ENCODE results near the gene ANKS1A. TPM values are rescaled to one million over a fixed set of nuclear protein-coding genes. Genes with fewer than 3 reads are reported as not detected.

The ANKS1A gene
- total RNA-seq, 1 experiment from 2014 or later = 28.5 TPM

- intact Hi-C loops (cut with micrococcal nuclease; ENCODE audit: unreplicated experiment) = no loop called here
Measured at GRCh38 chr6:34947561-34947960, 58.5 kb downstream of the ANKS1A start.

DNA sequence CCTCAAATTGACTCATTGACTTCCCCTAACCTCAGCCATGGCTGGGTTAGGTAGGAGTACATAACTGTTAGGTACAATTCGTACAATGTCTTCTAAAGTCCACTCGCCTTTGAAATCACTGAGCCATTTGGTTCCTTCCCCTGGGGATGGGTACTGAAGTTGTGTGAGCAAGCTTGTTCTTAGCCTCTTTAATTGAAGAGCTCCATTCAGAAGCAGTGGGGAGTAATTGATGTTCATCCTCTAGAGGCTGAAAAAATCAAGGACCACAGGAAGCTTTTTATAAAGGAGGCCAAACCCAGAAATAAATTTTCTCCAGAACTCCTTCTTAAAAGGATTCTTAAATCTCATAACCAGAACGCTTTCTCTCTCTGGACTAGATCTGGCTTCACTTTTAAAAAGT is 60.6 kb downstream of the ANKS1A start:
- intact Hi-C loops (cut with micrococcal nuclease; ENCODE audit: unreplicated experiment) = no loop called here
- POLR2A ChIA-PET (ENCODE audit: unreplicated experiment) = interaction anchor here (0.6 kb wide), 1 partner anchor 66 kb away, joined by 3 read pairs; no protein-coding TSS in a partner anchor

More at GRCh38 chr6:34947561-34947960, 58.5 kb downstream of the ANKS1A start:
- Histone ChIP-seq H3K9me3 (ENCODE audit: insufficient read depth, low read depth) (no peaks in the 10 kb centered on the region), H3K27ac (no peak overlapping the region), H2AFZ (no peak overlapping the region), H3K4me3 (no peak overlapping the region), H3K79me2 (ENCODE audit: low read depth) (peaks cover 31% of the 10 kb centered on the region), H3K9me2 (ENCODE audit: insufficient read depth) (no peaks in the 10 kb centered on the region), H3K4me1 (replicated peaks; ENCODE audit: insufficient read depth) (peaks cover under 1% of the 10 kb centered on the region; the same call in 1 of the 2 replicates), H3K36me3 (ENCODE audit: low read depth) (no peaks in the 10 kb centered on the region), H3K27me3 (ENCODE audit: insufficient read depth, low read depth) (no peaks in the 10 kb centered on the region), H3K4me2 (no peak overlapping the region), H3F3A (ENCODE audit: insufficient read depth, low read depth) (peaks cover 6% of the 10 kb centered on the region; the same call in 1 of the 2 replicates), H4K20me1 (ENCODE audit: insufficient read depth) (peaks cover 39% of the 10 kb centered on the region)
- no peak for TF ChIP-seq EZH2 (IDR thresholded peaks at IDR 0.05; ENCODE audit: low read depth)
- TF ChIP-seq, protein P1, sequence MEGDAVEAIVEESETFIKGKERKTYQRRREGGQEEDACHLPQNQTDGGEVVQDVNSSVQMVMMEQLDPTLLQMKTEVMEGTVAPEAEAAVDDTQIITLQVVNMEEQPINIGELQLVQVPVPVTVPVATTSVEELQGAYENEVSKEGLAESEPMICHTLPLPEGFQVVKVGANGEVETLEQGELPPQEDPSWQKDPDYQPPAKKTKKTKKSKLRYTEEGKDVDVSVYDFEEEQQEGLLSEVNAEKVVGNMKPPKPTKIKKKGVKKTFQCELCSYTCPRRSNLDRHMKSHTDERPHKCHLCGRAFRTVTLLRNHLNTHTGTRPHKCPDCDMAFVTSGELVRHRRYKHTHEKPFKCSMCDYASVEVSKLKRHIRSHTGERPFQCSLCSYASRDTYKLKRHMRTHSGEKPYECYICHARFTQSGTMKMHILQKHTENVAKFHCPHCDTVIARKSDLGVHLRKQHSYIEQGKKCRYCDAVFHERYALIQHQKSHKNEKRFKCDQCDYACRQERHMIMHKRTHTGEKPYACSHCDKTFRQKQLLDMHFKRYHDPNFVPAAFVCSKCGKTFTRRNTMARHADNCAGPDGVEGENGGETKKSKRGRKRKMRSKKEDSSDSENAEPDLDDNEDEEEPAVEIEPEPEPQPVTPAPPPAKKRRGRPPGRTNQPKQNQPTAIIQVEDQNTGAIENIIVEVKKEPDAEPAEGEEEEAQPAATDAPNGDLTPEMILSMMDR (conservative IDR thresholded peaks at IDR 0.05) = no peak
- DNase-seq = no peak
- POLR2A ChIA-PET (ENCODE audit: unreplicated experiment) = no interaction called here
- CTCF ChIA-PET = no interaction called here
- BruUV-seq (replicated peaks) = no TSS peak

GRCh38 chr6:34950849-34951248 is 61.8 kb downstream of the ANKS1A start:
- Histone ChIP-seq H3K9me2 (ENCODE audit: insufficient read depth) (no peaks in the 10 kb centered on the region), H3K4me3 (no peak overlapping the region), H2AFZ (no peak overlapping the region), H3K4me1 (replicated peaks; ENCODE audit: insufficient read depth) (peaks cover 18% of the 10 kb centered on the region), H3K27ac (no peak overlapping the region), H3K27me3 (ENCODE audit: insufficient read depth, low read depth) (no peaks in the 10 kb centered on the region), H3K36me3 (ENCODE audit: low read depth) (no peaks in the 10 kb centered on the region), H3K79me2 (ENCODE audit: low read depth) (peaks cover 26% of the 10 kb centered on the region; the same call in 1 of the 2 replicates), H3K9me3 (ENCODE audit: insufficient read depth, low read depth) (no peaks in the 10 kb centered on the region), H4K20me1 (ENCODE audit: insufficient read depth) (peaks cover 15% of the 10 kb centered on the region; the same call in 1 of the 2 replicates), H3K4me2 (no peak overlapping the region), H3F3A (ENCODE audit: insufficient read depth, low read depth) (peaks cover 24% of the 10 kb centered on the region)
- POLR2A ChIA-PET (ENCODE audit: unreplicated experiment) = no interaction called here
- DNase-seq = no peak
- CTCF ChIA-PET = interaction anchor here (0.5 kb wide), 1 partner anchor 29 kb away, joined by 9 read pairs; no protein-coding TSS in a partner anchor
- TF ChIP-seq EZH2 (IDR thresholded peaks at IDR 0.05; ENCODE audit: low read depth) = no peak
- intact Hi-C loops (cut with micrococcal nuclease; ENCODE audit: unreplicated experiment) = no loop called here
- BruUV-seq (replicated peaks) = no TSS peak

More for the DNA sequence above, 60.6 kb downstream of the ANKS1A start:
- TF ChIP-seq, protein P1 (conservative IDR thresholded peaks at IDR 0.05) = no peak
- no peak for TF ChIP-seq EZH2 (IDR thresholded peaks at IDR 0.05; ENCODE audit: low read depth)
- H3K9me2 ChIP-seq (ENCODE audit: insufficient read depth) = no peaks in the 10 kb centered on the region
- no peaks in the 10 kb centered on the region for H3K9me3 ChIP-seq (ENCODE audit: insufficient read depth, low read depth)
- no peak for DNase-seq
- H2AFZ ChIP-seq = no peak overlapping the region
- no peak overlapping the region for H3K4me3 ChIP-seq
- no peak overlapping the region for H3K4me2 ChIP-seq
- H4K20me1 ChIP-seq (ENCODE audit: insufficient read depth) = peaks cover 22% of the 10 kb centered on the region; the same call in 1 of the 2 replicates
- no peaks in the 10 kb centered on the region for H3K27me3 ChIP-seq (ENCODE audit: insufficient read depth, low read depth)
- no peak overlapping the region for H3K27ac ChIP-seq
- no TSS peak for BruUV-seq (replicated peaks)
- peaks cover 24% of the 10 kb centered on the region for H3K79me2 ChIP-seq (ENCODE audit: low read depth)
- H3K36me3 ChIP-seq (ENCODE audit: low read depth) = no peaks in the 10 kb centered on the region
- H3F3A ChIP-seq (ENCODE audit: insufficient read depth, low read depth) = peaks cover 24% of the 10 kb centered on the region; the same call in 1 of the 2 replicates
- H3K4me1 ChIP-seq (replicated peaks; ENCODE audit: insufficient read depth) = peaks cover 18% of the 10 kb centered on the region
- CTCF ChIA-PET = interaction anchor here (0.6 kb wide), 1 partner anchor 68 kb away, joined by 6 read pairs; no protein-coding TSS in a partner anchor

- POLR2A ChIA-PET (ENCODE audit: unreplicated experiment) = no interaction called here
- Histone ChIP-seq H3K4me2 (no peak overlapping the region), H3K27me3 (ENCODE audit: insufficient read depth, low read depth) (no peaks in the 10 kb centered on the region), H3K9me3 (ENCODE audit: insufficient read depth, low read depth) (no peaks in the 10 kb centered on the region), H4K20me1 (ENCODE audit: insufficient read depth) (peaks cover 13% of the 10 kb centered on the region; the same call in 1 of the 2 replicates), H3K79me2 (ENCODE audit: low read depth) (peaks cover 23% of the 10 kb centered on the region), H3F3A (ENCODE audit: insufficient read depth, low read depth) (peaks cover 24% of the 10 kb centered on the region), H3K27ac (no peak overlapping the region), H3K36me3 (ENCODE audit: low read depth) (no peaks in the 10 kb centered on the region), H2AFZ (no peak overlapping the region), H3K4me3 (no peak overlapping the region), H3K9me2 (ENCODE audit: insufficient read depth) (no peaks in the 10 kb centered on the region), H3K4me1 (replicated peaks; ENCODE audit: insufficient read depth) (peaks cover 18% of the 10 kb centered on the region)
- intact Hi-C loops (cut with micrococcal nuclease; ENCODE audit: unreplicated experiment) = no loop called here
- DNase-seq = no peak
- no TSS peak for BruUV-seq (replicated peaks)
- TF ChIP-seq, protein P1 (conservative IDR thresholded peaks at IDR 0.05) = no peak
- no peak for TF ChIP-seq EZH2 (IDR thresholded peaks at IDR 0.05; ENCODE audit: low read depth)
- CTCF ChIA-PET = no interaction called here
Measured at GRCh38 chr6:34951731-34952130, 62.7 kb downstream of the ANKS1A start.

All from PC-9 (cell line).